DOHH2 (cell line): ENCODE data around the gene STOML2.
A peak's percentile ranks its signal among the peaks of the same experiment; 100 is the strongest.

Experiments
- H3F3A ChIP-seq: fragments of 200-600 bp; sonication (generic), shearing (Covaris generic); 2 replicates; pipeline ENCODE4 v1.6.0; 2016; ENCODE audit warnings: antibody characterized with exemption, mild to moderate bottlenecking; ENCODE audit not compliant: control insufficient read depth, insufficient read depth
- H3K27ac ChIP-seq: fragments of 200-600 bp; sonication (generic); 2 replicates; pipeline ENCODE4 v1.5.1; 2014; ENCODE audit warnings: low read depth, mild to moderate bottlenecking, low read length, moderate library complexity
- H3K27me3 ChIP-seq: fragments of 200-600 bp; sonication (generic); 2 replicates; pipeline ENCODE4 v1.6.1; 2014; ENCODE audit warnings: mild to moderate bottlenecking, low read length, mixed read lengths; ENCODE audit not compliant: control insufficient read depth
- H3K36me3 ChIP-seq: fragments of 200-600 bp; sonication (generic); 2 replicates; pipeline ENCODE4 v1.6.1; 2014; ENCODE audit warnings: mild to moderate bottlenecking, low read length, moderate library complexity, mixed read lengths; ENCODE audit not compliant: control insufficient read depth
- H3K4me1 ChIP-seq: fragments of 200-600 bp; sonication (generic); 2 replicates; pipeline ENCODE4 v1.6.1; 2014; ENCODE audit warnings: mild to moderate bottlenecking, low read length, mixed read lengths; ENCODE audit not compliant: control insufficient read depth
- H3K4me2 ChIP-seq: fragments of 200-600 bp; sonication (generic); 2 replicates; pipeline ENCODE4 v1.6.0; 2014; ENCODE audit warnings: mild to moderate bottlenecking, low read length, moderate library complexity
- H3K4me3 ChIP-seq: fragments of 200-600 bp; sonication (generic); 2 replicates; pipeline ENCODE4 v1.5.1; 2014; ENCODE audit warnings: mild to moderate bottlenecking, low read length, mixed read lengths
- H3K79me2 ChIP-seq: fragments of 200-600 bp; sonication (generic); 2 replicates; pipeline ENCODE4 v1.6.1; 2014; ENCODE audit warnings: mild to moderate bottlenecking, low read length, mixed read lengths; ENCODE audit not compliant: control insufficient read depth
- H3K9me2 ChIP-seq: fragments of 200-600 bp; sonication (generic); replicated peaks from 2 replicates; pipeline ENCODE4 v1.6.1; 2014; ENCODE audit warnings: mild to moderate bottlenecking, low read length, mixed read lengths; ENCODE audit not compliant: control insufficient read depth
- H3K9me3 ChIP-seq: fragments of 200-600 bp; sonication (generic); 2 replicates; pipeline ENCODE4 v1.6.1; 2014; ENCODE audit warnings: antibody characterized with exemption, low read length, mixed read lengths; ENCODE audit not compliant: control insufficient read depth, insufficient read depth
- H4K20me1 ChIP-seq: fragments of 200-600 bp; sonication (generic); 2 replicates; pipeline ENCODE4 v1.6.0; 2014; ENCODE audit warnings: low read depth, mild to moderate bottlenecking, antibody characterized with exemption, low read length, moderate library complexity; ENCODE audit not compliant: control insufficient read depth, insufficient read depth
- EZH2phosphoT487 ChIP-seq: fragments of 200-600 bp; sonication (generic); IDR thresholded peaks from 2 replicates; pipeline ENCODE4 v1.6.1; 2017; ENCODE audit warnings: borderline replicate concordance, mild to moderate bottlenecking, antibody characterized with exemption, low read length, moderate library complexity, mixed read lengths
- TF ChIP-seq, protein P1 (sequence below): fragments of 200-600 bp; sonication (generic); IDR thresholded peaks from one replicate; pipeline ENCODE4 v1.5.1; 2014; ENCODE audit warnings: antibody characterized with exemption, mild to moderate bottlenecking, low read depth, low read length; ENCODE audit not compliant: poor library complexity, severe bottlenecking

Gene STOML2

DNA sequence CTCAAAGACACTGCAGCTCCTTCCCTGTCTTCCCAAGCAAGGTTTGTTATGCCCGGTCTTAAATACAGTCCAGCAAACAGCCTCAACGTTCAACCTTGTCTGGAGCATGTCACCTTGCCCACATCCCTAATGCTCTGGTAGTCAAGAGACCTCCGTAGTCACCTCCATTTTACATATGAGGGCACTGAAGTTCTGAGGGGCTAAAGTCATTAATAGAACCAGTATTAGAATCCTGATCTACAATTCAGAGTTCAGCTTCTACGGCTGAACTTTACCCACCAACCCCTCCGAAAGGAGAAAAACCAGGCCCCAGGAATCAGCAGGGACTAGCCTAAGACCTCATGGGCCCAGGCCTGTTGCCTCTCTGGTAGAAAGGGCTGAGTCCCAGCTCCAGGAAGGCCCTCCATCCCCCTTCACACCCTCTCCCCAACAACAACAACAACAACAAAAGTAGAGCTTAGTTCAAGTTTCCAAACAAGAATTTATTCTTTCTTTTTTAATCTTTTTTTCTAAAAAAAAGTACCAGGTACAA, 795 bp upstream of the STOML2 start:
- peaks cover 26% of the 10 kb centered on the region for H3K79me2 ChIP-seq
- TF ChIP-seq EZH2phosphoT487 = no peak
- TF ChIP-seq, protein P1, sequence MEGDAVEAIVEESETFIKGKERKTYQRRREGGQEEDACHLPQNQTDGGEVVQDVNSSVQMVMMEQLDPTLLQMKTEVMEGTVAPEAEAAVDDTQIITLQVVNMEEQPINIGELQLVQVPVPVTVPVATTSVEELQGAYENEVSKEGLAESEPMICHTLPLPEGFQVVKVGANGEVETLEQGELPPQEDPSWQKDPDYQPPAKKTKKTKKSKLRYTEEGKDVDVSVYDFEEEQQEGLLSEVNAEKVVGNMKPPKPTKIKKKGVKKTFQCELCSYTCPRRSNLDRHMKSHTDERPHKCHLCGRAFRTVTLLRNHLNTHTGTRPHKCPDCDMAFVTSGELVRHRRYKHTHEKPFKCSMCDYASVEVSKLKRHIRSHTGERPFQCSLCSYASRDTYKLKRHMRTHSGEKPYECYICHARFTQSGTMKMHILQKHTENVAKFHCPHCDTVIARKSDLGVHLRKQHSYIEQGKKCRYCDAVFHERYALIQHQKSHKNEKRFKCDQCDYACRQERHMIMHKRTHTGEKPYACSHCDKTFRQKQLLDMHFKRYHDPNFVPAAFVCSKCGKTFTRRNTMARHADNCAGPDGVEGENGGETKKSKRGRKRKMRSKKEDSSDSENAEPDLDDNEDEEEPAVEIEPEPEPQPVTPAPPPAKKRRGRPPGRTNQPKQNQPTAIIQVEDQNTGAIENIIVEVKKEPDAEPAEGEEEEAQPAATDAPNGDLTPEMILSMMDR = no peak
- peak overlapping the region; percentile 99 for H3K4me3 ChIP-seq
- no peaks in the 10 kb centered on the region for H4K20me1 ChIP-seq
- peaks cover 37% of the 10 kb centered on the region for H3K36me3 ChIP-seq
- H3K27ac ChIP-seq = no peak overlapping the region
- H3F3A ChIP-seq = no peaks in the 10 kb centered on the region; the same call in 1 of the 2 replicates
- peak overlapping the region; percentile 93 for H3K4me2 ChIP-seq
- peaks cover 18% of the 10 kb centered on the region for H3K4me1 ChIP-seq
- no peaks in the 10 kb centered on the region for H3K9me3 ChIP-seq
- H3K9me2 ChIP-seq = no peaks in the 10 kb centered on the region
- no peaks in the 10 kb centered on the region for H3K27me3 ChIP-seq

DNA sequence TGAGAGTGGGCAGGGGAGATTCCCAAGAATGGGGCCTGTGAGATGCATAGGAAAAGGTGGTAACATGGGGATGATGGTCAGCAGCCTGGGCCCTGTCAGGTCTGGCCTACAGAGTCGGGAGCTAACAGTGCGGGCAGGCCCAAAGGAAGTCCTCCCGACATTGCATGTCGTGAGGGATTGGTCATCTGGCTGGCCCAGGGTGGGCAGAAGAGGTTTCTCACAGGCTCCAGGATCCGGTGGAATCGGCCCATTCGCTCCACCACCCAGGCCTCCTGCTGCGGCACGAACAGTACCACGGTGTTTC, 514 bp downstream of the STOML2 start:
- Histone ChIP-seq H3F3A (no peaks in the 10 kb centered on the region; the same call in 1 of the 2 replicates), H3K4me1 (peaks cover 18% of the 10 kb centered on the region), H3K27ac (peak overlapping the region; percentile 42), H3K79me2 (peaks cover 26% of the 10 kb centered on the region), H3K4me3 (peak overlapping the region; percentile 99), H3K36me3 (peaks cover 37% of the 10 kb centered on the region), H4K20me1 (no peaks in the 10 kb centered on the region), H3K27me3 (no peaks in the 10 kb centered on the region), H3K9me2 (no peaks in the 10 kb centered on the region), H3K9me3 (no peaks in the 10 kb centered on the region), H3K4me2 (peak overlapping the region; percentile 93)
- no peak for TF ChIP-seq EZH2phosphoT487
- TF ChIP-seq, protein P1 = no peak

DNA sequence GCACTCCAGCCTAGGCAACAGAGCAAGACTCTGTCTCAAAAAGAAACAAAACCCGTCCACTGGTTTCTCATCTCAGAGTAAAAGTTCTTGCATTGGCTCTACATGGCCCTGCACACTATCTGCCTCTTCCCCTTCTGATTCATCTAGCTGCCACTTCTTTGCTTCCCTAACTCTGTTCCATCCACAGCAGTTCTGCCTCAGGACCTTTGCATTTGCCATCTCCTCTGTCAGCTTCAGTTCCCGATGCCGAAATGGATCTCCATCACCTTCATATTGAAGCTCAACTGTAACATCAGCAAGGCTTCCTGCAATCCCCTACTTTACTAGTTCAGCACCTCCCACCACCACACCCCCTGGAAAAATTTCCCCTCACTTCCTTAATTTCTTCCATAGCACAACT, 5.4 kb downstream of the STOML2 start:
- H3K4me1 ChIP-seq = peaks cover 29% of the 10 kb centered on the region

More for the DNA sequence above, 5.4 kb downstream of the STOML2 start:
- no peak overlapping the region for H3K4me3 ChIP-seq
- H3K27me3 ChIP-seq = no peaks in the 10 kb centered on the region
- H3K9me2 ChIP-seq = no peaks in the 10 kb centered on the region
- H3K27ac ChIP-seq = no peak overlapping the region
- H3K79me2 ChIP-seq = peaks cover 36% of the 10 kb centered on the region
- H3F3A ChIP-seq = no peaks in the 10 kb centered on the region; the same call in 1 of the 2 replicates
- peaks cover 62% of the 10 kb centered on the region for H3K36me3 ChIP-seq
- TF ChIP-seq EZH2phosphoT487 = no peak
- TF ChIP-seq, protein P1 = no peak
- H3K9me3 ChIP-seq = no peaks in the 10 kb centered on the region
- no peaks in the 10 kb centered on the region for H4K20me1 ChIP-seq
- H3K4me2 ChIP-seq = no peak overlapping the region
